GM12801 (cell line): ENCODE measurements around the gene KLHL29.

Experiments
- TF ChIP-seq, protein P1 (sequence below): IDR thresholded peaks from one replicate; pipeline ENCODE4 v1.5.1; 2011; ENCODE audit warnings: control low read depth; ENCODE audit not compliant: insufficient read length; ENCODE audit errors: extremely low read depth

Gene KLHL29

DNA sequence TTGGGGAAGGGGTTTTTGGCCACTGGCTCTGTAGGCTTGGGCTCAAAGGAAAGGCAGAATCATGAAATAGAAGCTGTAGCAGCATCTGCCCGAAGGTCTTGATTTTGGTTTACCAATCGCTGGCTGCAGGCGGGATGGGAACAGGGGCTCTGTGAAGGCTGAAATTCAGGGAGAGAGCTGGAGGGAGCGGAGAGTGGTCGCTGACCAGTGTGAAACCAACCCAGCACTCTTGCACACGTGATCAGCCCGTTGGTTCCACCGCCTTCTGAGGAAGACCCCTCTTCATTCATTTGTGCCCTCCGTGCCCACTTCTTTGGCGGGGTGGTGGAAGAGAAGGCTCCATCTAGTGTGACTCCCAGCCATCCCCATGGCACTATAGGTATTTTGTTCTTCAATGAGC lies 82.6 kb downstream of the KLHL29 start:
- TF ChIP-seq, protein P1, sequence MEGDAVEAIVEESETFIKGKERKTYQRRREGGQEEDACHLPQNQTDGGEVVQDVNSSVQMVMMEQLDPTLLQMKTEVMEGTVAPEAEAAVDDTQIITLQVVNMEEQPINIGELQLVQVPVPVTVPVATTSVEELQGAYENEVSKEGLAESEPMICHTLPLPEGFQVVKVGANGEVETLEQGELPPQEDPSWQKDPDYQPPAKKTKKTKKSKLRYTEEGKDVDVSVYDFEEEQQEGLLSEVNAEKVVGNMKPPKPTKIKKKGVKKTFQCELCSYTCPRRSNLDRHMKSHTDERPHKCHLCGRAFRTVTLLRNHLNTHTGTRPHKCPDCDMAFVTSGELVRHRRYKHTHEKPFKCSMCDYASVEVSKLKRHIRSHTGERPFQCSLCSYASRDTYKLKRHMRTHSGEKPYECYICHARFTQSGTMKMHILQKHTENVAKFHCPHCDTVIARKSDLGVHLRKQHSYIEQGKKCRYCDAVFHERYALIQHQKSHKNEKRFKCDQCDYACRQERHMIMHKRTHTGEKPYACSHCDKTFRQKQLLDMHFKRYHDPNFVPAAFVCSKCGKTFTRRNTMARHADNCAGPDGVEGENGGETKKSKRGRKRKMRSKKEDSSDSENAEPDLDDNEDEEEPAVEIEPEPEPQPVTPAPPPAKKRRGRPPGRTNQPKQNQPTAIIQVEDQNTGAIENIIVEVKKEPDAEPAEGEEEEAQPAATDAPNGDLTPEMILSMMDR, result no peak

DNA sequence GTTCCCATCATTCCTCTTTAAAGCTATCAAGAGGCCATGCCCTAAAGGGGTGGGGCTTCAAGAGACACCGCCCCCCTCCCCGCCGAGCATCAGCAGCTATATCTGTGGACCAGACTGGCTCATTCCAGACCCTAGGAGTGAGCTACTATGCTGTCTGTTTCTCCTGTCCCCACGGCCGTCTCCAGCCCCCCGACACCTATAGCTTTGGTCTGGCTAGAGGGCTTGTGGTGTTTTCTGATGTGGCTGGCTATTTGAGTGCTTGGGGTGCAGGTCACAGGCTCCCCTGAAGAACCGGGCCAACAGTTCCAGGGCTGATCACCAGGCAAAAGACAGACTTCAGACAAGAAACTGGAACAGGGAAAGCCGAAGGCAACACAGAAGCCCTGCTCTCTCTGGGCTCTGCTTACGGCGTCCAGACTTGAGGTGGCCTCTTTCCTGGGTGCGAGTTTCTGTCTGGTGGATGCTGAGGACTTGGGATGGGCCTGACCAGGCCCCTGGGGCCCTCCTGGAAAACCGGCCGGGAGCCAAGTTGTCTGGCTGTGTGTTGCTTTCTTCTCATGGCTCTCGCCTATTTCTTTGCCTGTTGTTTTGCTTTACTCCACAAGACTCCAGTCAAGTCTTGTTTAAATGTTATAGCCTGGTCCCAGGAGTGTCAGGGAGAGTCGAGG lies 83.6 kb downstream of the KLHL29 start:
- TF ChIP-seq, protein P1, result no peak

DNA sequence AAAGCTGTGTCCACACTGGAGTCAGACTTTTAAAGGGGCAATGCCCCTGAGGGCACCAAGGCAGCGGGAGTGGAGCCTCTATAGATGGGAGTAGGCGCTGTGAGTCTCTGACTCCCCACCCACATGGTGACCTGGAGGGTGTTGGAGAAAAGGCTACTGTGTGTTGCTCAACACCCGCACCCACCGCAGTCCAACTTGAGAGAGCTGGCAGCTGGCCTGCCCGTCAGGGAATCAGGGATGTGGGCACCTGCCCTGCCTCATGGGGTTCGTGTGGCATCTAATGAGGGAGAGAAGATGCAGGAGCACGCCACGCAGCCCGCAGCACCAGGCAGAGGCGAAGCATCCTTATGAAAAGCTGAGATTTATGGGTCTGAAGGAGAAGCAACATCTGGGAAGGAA lies 84.2 kb downstream of the KLHL29 start:
- TF ChIP-seq, protein P1, result no peak

DNA sequence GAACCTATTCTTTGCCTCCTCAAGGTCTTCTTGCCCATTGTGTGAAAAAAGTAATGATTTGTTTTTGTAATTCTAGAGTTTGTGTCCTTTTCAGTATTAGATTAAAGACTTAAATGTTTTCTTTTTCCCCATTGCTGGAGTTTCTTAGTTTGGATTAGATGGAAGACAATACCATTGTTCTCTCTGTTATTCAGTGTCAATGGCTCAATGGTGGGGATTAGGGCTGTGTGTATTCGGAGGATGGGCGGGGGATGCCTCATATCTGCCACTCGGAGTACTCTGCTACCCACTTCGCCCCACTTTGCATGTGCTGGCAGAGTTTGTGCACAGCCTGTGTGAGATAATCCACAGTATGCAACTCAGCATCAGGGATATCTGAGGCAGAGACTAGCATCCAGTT lies 90.1 kb downstream of the KLHL29 start:
- TF ChIP-seq, protein P1, result no peak

DNA sequence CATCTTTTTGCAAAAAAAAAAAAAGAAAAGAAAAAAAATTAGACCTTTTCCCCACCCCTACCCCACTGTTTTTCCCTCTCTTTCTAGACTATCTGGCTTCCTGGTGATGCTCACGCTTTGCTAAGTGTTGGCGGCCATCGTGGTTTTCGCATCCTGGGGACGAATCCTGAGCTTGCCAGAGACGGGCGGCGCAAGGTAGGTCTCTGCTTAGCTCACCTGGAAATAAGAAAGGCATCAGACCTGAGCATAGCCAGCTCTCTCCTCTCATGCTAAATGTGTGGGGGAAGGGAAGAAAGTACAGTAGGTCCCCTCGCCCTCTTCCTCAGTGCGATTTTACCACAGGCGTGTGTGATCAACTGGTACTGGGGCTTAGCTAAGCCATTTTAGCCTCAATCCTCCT lies 90.5 kb downstream of the KLHL29 start:
- TF ChIP-seq, protein P1, result no peak

DNA sequence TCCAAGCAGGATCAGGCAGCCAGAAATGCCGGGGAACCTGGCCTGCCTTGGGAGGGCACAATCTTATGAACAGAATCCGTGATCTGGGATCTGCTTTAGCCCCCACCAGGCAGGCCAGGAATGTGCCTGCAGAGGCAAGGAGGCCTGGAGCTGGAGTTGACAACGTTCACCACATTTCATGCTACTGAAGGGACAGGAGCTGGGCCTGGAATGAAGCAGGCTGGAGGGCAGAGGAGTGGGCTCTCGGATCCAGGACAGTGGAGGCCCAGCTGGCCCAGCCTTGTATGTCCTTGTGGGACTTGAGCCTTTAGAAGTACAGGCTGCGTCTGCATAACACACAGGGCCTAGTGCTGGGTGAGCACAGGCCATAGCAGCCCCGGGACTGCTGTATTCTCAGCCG lies 91.8 kb downstream of the KLHL29 start:
- TF ChIP-seq, protein P1, result no peak

DNA sequence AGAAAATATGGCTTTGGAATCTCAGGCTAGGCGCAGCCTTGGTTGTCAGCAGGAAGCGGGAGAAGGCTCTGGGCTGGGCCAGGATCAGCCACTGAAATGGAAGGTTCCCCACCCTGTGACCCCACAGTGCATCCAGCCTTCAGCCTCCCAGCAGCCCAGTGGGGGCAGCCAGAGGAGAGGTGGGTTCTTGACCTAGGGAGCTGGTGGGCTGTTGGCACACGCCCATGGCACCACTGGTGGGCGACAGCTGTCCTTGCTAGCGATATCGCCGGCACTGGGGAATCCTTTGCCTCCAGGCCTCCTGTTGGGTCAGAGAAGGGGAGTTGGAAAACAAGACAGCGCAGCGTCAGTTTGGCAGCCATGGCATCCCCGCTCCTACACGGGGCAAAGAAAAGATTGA lies 92.4 kb downstream of the KLHL29 start:
- TF ChIP-seq, protein P1, result no peak
